ENCODE data around the gene VPS29.

DNA sequence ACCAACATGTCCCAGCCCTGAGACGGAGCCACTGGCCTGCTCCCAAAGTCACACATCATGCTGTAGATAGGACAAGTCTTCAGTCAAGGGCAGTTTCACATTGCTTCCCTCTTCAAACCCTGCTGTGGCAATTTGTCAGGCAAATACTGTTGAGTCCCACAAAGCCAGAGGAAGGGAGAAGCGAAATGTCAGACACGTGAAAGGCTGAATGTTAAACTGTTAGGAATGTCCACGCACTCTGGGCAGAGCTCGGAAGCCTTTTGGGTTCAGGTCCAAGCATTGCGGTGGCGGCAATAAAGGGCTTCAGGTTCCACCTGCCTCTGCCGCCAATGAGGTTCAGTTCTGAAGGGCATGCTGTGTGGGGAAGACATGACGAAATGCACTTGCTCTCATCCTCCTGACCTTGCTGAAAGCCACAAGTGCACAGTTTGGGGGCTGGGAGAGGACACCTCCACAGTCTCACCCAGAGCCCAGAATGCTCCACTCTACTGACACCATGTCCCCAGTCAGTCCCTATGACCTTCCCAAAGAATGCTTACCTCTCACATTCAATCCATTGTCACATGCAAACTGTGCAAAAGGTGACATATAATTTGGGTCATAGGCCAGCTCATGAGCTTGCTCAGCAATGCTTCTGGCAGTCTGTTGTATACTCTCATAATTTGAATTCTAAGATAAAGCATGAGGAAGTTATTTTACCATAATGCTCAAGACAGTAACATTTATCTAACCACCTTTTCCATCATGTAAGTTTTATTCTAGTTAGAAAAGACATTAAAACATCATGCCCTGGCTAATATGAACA, 35.9 kb upstream of the VPS29 start:
- TF ChIP-seq CTCF (IDR thresholded peaks at IDR 0.05; ENCODE audit: insufficient read depth, low read depth, low read length) (no peak), EZH2 (IDR thresholded peaks at IDR 0.05; ENCODE audit: insufficient read depth, low read length) (no peak)

All from astrocyte (in vitro differentiated cells and primary cell).